Endothelial cell of hepatic sinusoid (primary cell): ENCODE measurements around the gene FCN3.

Experiments used
- in situ Hi-C: cut with HindIII; loops from 2 replicates; pipeline ENCODE4 v1.10.0; 2017; ENCODE audit warnings: low sequenced_read_pairs

The FCN3 gene

GRCh38 chr1:27361044-27361402 is 13.6 kb downstream of the FCN3 start:
- in situ Hi-C loops = no loop called here

DNA sequence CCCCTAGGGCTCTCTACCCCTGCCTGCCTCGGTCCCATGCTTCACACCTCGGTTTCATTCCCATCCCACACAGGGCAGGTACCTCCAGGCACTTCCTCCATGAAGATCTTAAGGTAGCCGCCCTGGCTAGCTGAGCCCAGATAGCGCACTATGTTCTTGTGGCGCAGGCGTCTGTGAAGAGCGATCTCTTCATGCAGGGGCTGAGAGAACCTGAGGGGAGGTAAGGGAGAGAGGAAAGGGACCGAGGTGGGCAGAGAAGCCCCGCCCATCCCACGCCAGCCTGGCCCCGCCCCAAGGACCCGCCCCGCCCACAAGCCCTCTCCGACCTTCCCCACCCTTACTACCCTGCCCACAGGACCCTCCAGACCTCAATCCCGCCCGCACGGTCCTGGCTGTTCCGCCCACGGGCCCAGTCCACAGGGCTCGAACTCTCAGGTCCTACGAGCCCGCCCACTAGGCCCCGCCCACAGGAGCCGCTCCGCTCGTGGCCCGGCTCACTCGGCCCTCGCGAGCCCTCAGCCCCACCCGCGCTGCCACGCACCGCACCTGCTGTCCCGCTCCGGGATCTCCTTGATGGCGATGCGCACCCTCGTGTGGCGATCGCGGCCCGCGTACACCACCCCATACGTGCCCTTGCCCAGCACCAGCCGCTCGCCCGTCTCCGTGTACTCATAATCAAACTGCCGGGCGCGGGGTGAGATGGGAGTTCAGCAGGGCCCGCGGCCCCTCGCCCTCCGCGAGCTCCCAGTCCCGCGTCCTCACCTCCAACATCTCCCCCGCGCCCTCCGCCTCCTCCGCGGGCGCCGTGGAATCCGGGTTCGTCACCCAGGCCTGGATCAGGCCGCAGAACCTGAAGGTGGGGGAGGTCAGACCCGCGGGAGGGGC is 14.2 kb downstream of the FCN3 start:
- in situ Hi-C loops = no loop called here

GRCh38 chr1:27359822-27360158 is 14.8 kb downstream of the FCN3 start:
- in situ Hi-C loops = no loop called here

- in situ Hi-C loops = no loop called here
These were observed 15.7 kb downstream of the FCN3 start for GRCh38 chr1:27358928-27359313.

GRCh38 chr1:27358038-27358927 is 16.3 kb downstream of the FCN3 start:
- in situ Hi-C loops = no loop called here

DNA sequence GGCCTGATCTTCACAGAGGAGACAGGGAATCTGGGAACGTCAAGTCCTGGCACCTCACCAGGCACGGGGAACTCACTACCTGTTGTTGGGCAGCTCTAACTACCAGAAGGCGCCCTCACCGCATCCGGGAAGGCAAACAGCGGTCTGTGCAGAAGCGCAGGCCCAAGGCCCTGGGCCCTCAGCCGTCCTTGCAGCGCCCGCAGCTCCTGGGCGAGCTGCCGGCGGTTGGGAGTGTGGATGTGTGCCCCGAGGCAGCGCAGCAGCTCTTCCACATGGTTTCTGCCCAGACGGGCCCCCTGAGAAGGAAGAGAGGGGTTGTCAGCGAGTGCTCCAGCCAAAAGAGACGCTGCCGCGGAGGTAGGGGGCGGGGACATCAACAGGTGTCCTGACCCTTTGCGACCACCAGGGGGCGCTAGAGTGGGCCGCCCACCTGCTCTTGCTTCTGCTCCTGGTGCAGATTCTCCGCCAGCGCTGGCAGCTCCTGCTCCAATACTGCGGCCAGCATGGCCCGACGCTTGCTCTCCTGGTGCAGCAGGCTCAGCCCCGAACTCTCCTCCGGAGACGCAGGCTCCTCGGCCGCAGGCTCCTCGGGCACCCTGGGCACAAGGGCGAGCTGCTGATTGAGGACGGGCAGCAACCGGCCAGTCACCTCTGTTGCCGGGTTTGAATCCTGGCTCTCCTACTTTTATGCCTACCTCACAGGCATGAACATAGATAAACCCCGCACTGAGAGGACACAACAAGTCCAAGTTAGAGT is 17.2 kb downstream of the FCN3 start:
- in situ Hi-C loops = no loop called here

DNA sequence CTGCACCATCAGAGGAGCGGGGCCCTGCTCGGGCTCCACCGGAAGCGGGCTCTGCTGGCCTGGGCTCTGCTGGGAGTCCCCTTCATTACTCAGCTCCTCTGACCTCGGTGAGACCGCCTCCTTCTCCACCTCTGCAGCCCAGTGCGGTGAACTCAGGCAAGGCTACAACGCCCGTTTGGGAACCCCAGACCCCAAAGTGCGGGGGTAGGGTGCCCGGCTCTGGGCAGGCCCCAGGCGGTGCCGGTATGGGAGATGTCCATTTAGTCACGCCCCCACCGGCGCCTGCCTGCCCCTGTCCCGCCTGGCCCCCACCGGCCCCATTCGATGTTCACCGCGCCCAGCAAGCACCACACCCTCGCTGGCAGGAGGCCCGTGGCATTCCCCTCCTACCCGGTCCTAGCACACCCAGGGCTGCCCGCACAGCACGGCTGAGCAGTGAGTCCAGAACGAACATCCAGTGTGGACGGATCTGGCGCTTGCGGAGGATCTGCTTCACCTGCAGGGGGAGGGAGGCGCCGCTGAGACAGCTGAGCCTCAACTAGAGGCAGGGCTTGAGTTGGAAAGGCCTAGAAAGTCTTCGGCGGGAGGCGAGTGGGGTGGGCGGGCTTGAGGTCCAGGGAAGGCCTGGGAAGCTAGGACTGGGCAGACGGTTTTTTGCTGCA is 17.9 kb downstream of the FCN3 start:
- in situ Hi-C loops = no loop called here

GRCh38 chr1:27356277-27356618 is 18.4 kb downstream of the FCN3 start:
- in situ Hi-C loops = no loop called here

DNA sequence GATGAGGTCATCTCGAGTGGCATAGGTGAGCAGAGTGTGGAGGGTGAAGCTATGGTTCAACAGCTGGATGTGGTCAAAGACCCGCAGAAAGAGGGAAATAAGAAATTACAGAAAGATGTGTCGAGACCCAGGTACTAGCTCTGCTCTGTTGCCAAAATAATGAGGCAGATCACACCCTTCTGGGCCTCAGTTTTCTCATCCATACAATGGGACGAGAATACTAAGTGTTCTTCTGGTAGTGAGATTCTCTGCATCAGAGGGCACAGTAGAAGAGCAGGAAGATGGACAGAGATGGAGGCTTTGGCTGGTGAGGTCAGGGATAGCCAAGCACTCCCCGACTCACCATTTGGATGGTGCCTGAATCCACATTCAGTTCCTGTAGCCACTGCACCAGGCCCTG is 18.9 kb downstream of the FCN3 start:
- in situ Hi-C loops = no loop called here

DNA sequence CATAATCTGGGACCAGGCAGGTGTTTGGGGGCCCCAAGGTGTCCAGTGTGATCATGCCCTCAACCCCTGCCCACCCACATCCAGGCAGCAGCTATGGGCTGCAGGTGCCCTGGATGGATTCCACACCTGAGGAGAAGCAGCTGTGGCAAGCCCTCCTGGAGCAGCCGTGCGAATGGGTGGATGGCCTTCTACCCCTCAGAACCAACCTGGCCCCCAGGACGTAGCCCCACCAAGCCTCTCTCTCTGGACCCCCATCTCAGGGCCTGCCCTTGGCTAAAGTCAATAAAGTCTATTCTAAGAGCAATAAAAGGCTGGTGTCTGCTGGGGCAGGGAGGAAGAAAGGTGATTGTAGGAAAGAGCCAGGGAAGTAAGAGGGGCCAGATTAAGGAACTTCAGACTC is 21.0 kb downstream of the FCN3 start:
- in situ Hi-C loops = no loop called here

GRCh38 chr1:27353166-27353565 is 21.5 kb downstream of the FCN3 start:
- in situ Hi-C loops = no loop called here

DNA sequence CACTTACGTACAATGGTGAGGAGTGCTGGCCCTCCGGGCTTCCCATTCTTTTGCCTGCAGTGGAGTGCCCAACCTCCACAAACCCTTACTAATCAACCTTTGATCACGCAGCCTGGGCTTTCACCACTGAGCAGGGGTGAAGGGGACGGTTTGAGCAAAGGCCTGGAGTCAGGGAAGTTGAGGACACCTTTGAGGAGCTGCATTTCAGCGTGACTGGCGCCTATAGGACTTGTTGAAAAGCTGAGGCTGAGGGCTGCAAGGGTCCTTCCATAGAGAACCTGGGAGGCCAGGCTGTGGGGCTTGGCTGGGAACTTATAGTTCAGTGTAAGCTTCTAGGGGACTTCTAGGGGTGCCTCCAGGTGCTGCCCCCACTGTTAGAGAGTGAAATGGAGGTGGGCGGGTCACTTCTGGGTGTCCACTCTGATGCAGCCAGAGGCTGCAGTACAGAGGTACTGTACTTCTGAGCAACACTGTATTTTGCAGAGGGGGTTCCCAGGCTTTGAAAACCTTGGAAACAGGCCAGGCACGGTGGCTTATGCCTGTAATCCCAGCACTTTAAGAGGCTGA is 23.0 kb downstream of the FCN3 start:
- in situ Hi-C loops = no loop called here

DNA sequence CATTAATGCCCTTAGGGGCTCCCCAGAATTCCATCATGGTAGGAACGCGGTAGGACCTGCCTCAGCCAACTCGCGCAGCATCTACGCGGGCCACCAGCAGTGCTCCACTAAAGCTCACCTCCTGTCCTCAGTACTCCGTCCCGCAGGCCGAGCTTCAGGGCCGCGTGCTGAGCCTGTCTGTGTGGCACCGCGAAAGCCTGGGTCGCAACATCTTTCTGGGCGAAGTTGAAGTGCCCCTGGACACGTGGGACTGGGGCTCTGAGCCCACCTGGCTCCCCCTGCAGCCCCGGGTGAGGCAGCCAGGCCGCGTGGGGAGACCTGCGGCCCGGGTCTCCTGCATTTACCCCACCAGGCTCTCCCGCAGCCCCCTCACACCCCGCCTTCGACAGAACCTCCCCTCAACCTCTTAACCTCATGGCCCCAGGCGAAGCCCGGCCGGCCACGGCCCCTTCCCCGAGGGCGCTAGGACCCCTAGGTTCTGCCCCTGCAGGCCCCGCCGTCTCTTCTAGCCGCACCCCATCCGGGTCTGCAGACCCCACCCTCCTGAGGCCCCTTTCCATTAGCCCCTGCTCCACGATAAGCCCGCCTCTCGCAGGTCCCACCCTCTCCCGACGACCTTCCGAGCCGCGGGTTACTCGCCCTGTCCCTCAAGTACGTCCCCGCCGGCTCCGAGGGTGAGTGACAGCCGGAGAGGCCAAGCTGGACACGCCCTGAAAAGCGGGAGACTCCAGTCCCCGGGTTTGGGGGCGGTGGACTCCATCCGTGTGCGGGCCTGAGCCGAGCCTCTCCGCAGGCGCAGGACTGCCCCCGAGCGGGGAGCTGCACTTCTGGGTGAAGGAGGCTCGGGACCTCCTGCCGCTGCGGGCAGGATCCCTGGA is 23.7 kb downstream of the FCN3 start:
- in situ Hi-C loops = no loop called here

GRCh38 chr1:27349784-27350662 is 24.6 kb downstream of the FCN3 start:
- in situ Hi-C loops = no loop called here

DNA sequence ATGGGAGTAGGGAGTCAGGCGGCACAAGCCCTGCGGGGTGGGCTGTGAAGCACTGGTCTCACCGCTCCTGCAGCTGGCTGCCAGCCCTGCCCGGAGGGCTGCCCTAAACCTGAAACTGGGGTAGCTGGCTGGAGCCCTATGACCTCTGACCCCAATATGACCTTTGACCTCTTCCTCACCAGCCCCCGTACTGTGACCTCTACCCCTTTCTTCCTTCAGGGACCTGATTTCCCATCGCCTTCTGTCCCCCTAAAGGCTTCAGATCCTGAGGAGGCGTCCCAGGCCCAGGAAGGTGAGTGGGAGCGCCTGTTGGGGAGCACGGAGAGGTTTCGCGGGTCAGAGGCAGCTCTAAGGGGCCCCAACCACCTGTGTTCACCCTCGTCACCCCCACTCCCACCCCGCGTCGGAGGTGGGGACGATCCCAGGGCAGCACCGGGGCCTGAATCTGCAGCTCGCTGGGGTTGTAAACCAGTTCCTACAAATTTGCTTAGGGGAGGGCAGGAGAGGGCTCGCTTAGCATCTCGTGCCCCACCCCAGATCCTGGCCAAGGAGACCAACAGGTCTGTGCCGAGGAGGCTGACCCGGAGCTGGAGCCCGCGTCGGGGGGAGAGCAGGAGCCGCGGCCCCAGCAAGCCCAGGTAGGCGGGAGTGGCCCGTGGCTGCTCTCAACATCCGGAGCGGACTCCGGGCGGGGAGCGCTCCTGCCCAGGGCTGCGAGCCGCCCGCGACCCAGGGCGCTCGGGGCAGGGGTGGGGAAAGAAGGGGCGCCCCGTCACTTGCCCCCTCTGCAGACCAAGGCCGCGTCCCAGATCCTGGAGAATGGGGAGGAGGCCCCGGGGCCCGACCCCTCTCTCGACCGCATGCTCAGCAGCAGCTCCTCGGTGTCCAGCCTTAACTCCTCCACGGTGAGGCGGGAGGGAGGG is 25.5 kb downstream of the FCN3 start:
- in situ Hi-C loops = no loop called here

DNA sequence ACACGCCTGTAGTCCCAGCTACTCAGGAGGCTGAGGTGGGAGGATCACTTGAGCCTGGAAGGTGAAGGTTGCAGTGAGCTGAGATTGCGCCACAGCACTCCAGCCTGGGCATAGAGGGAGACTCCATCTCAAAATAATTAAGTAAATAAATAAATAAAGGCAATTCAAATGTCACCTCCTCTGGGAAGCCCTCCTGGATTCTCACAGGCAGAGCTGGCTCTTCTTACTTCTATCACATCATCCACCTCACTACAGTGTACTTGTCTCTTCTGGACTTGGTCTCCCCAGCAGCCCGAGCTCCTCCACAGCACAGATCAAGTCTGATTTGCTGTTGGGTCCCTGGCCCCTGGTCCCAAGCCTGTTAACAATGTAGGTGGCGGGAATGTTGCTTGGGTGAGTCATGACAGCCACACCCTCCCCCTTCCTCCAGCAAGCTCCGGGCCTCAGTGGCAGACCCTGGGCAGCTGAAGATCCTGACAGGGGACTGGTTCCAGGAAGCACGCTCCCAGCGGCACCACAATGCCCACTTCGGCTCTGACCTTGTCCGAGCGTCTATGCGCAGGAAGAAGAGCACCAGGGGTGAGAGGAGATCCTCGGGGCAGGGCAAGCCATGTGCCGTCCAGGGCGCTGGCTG is 27.5 kb downstream of the FCN3 start:
- in situ Hi-C loops = no loop called here

- in situ Hi-C loops = no loop called here
These were observed 28.3 kb downstream of the FCN3 start for GRCh38 chr1:27346357-27346756.
